HG03469 (cell line): ENCODE data around the gene GNL2.
"Not testable (repeated sequence)": the region's sequence is repeated elsewhere in the genome, so short reads cannot be mapped to it uniquely, and the experiment has no call there.

ENCODE experiments used
- ATAC-seq: cut with Tn5 transposase; IDR thresholded peaks from one replicate; pipeline ENCODE4 v1.9.1; 2021; ENCODE audit warnings: mild to moderate bottlenecking, moderate library complexity, moderate number of reproducible peaks; ENCODE audit not compliant: unreplicated experiment

Gene GNL2

GRCh38 chr1:37609002-37609401, 13.3 kb upstream of the GNL2 start:
- no peak for ATAC-seq

- no peak for ATAC-seq
These were observed 10.9 kb upstream of the GNL2 start for GRCh38 chr1:37606481-37607263.

- ATAC-seq = no peak
These were observed 10.2 kb upstream of the GNL2 start for GRCh38 chr1:37605806-37606474.

GRCh38 chr1:37605061-37605650, 9.4 kb upstream of the GNL2 start:
- no peak for ATAC-seq

GRCh38 chr1:37602750-37603694, 7.3 kb upstream of the GNL2 start:
- ATAC-seq = no peak

GRCh38 chr1:37601441-37601840, 5.7 kb upstream of the GNL2 start:
- no peak for ATAC-seq

- ATAC-seq = no peak
These were observed 4.2 kb upstream of the GNL2 start for GRCh38 chr1:37599940-37600339.

GRCh38 chr1:37596182-37596667, 488 bp upstream of the GNL2 start:
- no peak for ATAC-seq

GRCh38 chr1:37593726-37594125, 2.0 kb downstream of the GNL2 start:
- ATAC-seq = no peak

GRCh38 chr1:37588939-37589338, 6.8 kb downstream of the GNL2 start:
- ATAC-seq = no peak

GRCh38 chr1:37584544-37584943, 11.2 kb downstream of the GNL2 start:
- not testable (repeated sequence) for ATAC-seq

GRCh38 chr1:37575692-37576091, 20.0 kb downstream of the GNL2 start:
- ATAC-seq = no peak

GRCh38 chr1:37574834-37575480, 20.8 kb downstream of the GNL2 start:
- ATAC-seq = no peak

- no peak for ATAC-seq
These were observed 25.0 kb downstream of the GNL2 start for GRCh38 chr1:37570528-37571334.

GRCh38 chr1:37567023-37567422, 28.7 kb downstream of the GNL2 start:
- no peak for ATAC-seq

- no peak for ATAC-seq
These were observed 30.8 kb downstream of the GNL2 start for GRCh38 chr1:37564892-37565291.

GRCh38 chr1:37562984-37563383, 32.8 kb downstream of the GNL2 start:
- no peak for ATAC-seq

GRCh38 chr1:37561133-37562132, 34.3 kb downstream of the GNL2 start:
- no peak for ATAC-seq
